Common myeloid progenitor, CD34-positive (primary cell): ENCODE results near the gene TMEM117.

ENCODE experiments used
- CTCF ChIA-PET: fragments of 350-600 bp; sonication (Branson Sonifier 250); formaldehyde crosslinking; loops from one replicate; lab custom pipeline; 2021; ENCODE audit warnings: antibody characterized with exemption; lab: Charles Lee
- POLR2A ChIA-PET: fragments of 350-600 bp; sonication (Branson Sonifier 250); formaldehyde crosslinking; loops from one replicate; lab custom pipeline; 2021; ENCODE audit warnings: antibody characterized with exemption; lab: Charles Lee
- DNase-seq, 3 donors: peaks; one replicate each; pipeline versions ENCODE4 v3.0.0 to v3.0.0-alpha.2; 2013
- H3K27ac ChIP-seq, 2 experiments: 1 replicate in 1 of 2; 2 replicates in 1 of 2; pipeline ENCODE4 v1.7.0; 2013; ENCODE audit warnings: inconsistent platforms in 2 of 2, low read length in 2 of 2, mild to moderate bottlenecking in 2 of 2, low read depth in 1 of 2, moderate library complexity in 1 of 2; ENCODE audit not compliant: severe bottlenecking in 2 of 2, insufficient read depth in 1 of 2, poor library complexity in 1 of 2
- H3K27me3 ChIP-seq, 5 experiments: replicated peaks in 2 of 5; 1 replicate in 3 of 5; 2 replicates in 2 of 5; pipeline versions ENCODE4 v1.6.1 to v1.7.0; 2013; ENCODE audit warnings: low read length in 4 of 5, mild to moderate bottlenecking in 2 of 5, moderate library complexity in 2 of 5, inconsistent platforms in 1 of 5; ENCODE audit not compliant: insufficient read depth in 5 of 5, control insufficient read depth in 4 of 5
- H3K36me3 ChIP-seq, 4 experiments: 1 replicate in 2 of 4; 2 replicates in 2 of 4; pipeline versions ENCODE4 v1.6.1 to v1.7.0; 2013; ENCODE audit warnings: low read length in 3 of 4, control low read depth in 1 of 4, mild to moderate bottlenecking in 1 of 4; ENCODE audit not compliant: control insufficient read depth in 4 of 4, insufficient read depth in 4 of 4
- H3K4me1 ChIP-seq, 4 experiments: 1 replicate in 3 of 4; 2 replicates in 1 of 4; pipeline versions ENCODE4 v1.6.1 to v1.7.1; 2013; ENCODE audit warnings: low read length in 3 of 4, mild to moderate bottlenecking in 3 of 4, control low read depth in 1 of 4, inconsistent platforms in 1 of 4, moderate library complexity in 1 of 4; ENCODE audit not compliant: control insufficient read depth in 4 of 4, insufficient read depth in 4 of 4; ENCODE audit errors: control extremely low read depth in 1 of 4
- H3K4me3 ChIP-seq, 7 experiments: 1 replicate in 4 of 7; 2 replicates in 3 of 7; pipeline versions ENCODE4 v1.5.1 to v1.7.0; 2013; ENCODE audit warnings: mild to moderate bottlenecking in 7 of 7, low read length in 6 of 7, moderate library complexity in 6 of 7, inconsistent platforms in 2 of 7, low read depth in 2 of 7, control low read depth in 1 of 7; ENCODE audit not compliant: insufficient read depth in 4 of 7, control insufficient read depth in 1 of 7; ENCODE audit errors: extremely low read depth in 1 of 7
- H3K9me3 ChIP-seq, 5 experiments: 1 replicate in 4 of 5; 2 replicates in 1 of 5; pipeline versions ENCODE4 v1.6.1 to v1.7.1; 2013; ENCODE audit warnings: low read length in 4 of 5, mild to moderate bottlenecking in 2 of 5, inconsistent platforms in 1 of 5, low read depth in 1 of 5, moderate library complexity in 1 of 5; ENCODE audit not compliant: control insufficient read depth in 4 of 5, insufficient read depth in 2 of 5; ENCODE audit errors: control extremely low read depth in 1 of 5
- WGBS: methylation state at CpG from one replicate; pipeline ENCODE4 v1.1.5; 2013; ENCODE audit not compliant: insufficient coverage; 5-methylcytosine and 5-hydroxymethylcytosine counted together

TMEM117 gene

DNA sequence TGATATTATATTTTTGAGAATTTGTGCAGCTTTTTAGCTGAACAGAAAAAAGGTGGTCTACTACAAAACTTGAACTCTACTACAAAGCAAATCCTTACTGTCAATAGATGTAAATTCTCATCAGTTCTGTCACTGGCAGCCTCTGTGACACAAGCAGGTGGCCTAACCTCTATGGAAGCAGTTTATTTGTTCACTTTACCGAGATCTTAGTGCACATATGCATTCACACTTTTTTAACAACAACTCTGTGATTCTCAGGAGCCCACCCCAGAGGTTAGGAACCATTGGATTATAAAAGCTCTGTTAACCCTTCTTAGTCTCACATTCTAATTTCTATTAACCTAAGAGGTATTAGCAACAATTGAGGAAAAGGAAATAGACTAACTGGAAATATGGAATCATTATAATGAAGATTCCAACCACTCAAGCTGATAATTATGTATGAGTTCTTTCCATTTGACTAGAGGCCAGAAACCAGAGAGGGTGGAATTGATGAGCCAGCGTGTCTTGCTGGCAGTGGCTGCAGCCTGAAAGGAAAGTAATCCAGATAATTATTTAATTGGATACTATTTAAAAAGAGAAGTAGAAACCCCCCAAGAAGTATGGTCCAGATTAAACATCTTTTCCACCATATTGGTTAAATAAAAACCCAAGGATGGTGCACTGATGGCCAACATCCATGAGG is 451.1 kb downstream of the TMEM117 start:
- CTCF ChIA-PET = no interaction called here
- POLR2A ChIA-PET = no interaction called here

DNA sequence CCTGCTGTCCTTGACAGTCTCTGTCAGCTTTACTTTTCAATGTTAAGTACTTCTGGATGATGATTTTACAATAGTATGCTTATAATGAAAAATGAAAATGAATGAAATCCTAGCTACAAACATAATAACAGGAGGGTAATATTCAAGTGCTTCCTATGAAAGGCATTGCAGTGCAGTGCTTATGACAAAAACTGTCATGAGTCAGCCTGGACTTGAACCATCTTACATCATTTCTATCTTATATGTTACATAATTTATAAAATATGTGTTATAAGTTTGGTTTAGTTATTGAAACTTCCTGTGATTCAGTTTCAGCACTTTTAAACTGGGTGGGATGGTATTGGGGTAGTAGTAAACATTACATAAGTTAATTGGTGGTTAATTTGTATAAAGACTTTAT is 451.7 kb downstream of the TMEM117 start:
- Histone ChIP-seq H3K27ac (no peak overlapping the region), H3K4me3 (no peak overlapping the region), H3K4me1 (peaks cover 0 to 11% (median 7%) of the 10 kb centered on the region in 4 experiments), H3K36me3 (no peaks in the 10 kb centered on the region), H3K27me3 (peaks cover 0 to 31% (median 4%) of the 10 kb centered on the region in 5 experiments), H3K9me3 (peaks cover 0 to 13% (median 0%) of the 10 kb centered on the region in 5 experiments)
- ChIA-PET POLR2A (no interaction called here), CTCF (no interaction called here)
- DNase-seq = no peak

More for the DNA sequence above, 451.1 kb downstream of the TMEM117 start:
- Histone ChIP-seq H3K4me1 (peaks cover 0 to 11% (median 7%) of the 10 kb centered on the region in 4 experiments), H3K36me3 (no peaks in the 10 kb centered on the region), H3K27me3 (peaks cover 0 to 37% (median 4%) of the 10 kb centered on the region in 5 experiments), H3K4me3 (no peak overlapping the region), H3K9me3 (peaks cover 0 to 13% (median 0%) of the 10 kb centered on the region in 5 experiments), H3K27ac (no peak overlapping the region)
- DNase-seq = no peak
- WGBS = no CpG with 5 or more reads among the region's 2 CpGs

DNA sequence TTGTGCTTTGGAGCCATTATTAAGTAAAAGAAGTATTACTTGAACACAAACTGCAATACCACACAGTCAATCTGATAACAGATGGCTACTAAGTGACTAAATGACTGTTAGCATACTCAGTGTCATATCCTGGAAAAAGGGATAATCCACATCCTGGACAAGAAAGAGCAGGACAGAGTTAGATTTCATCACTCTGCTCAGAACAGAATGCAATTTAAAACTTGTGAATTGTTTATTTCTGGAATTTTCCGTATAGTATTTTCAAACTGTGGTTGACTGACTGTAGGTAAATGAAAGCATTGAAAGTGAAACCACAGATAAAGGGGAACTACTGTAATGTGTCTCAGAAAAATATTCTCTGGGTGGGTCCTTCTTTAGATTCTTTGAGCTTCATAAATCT is 458.8 kb downstream of the TMEM117 start:
- no CpG with 5 or more reads among the region's 1 CpG for WGBS
- POLR2A ChIA-PET = no interaction called here
- CTCF ChIA-PET = no interaction called here

DNA sequence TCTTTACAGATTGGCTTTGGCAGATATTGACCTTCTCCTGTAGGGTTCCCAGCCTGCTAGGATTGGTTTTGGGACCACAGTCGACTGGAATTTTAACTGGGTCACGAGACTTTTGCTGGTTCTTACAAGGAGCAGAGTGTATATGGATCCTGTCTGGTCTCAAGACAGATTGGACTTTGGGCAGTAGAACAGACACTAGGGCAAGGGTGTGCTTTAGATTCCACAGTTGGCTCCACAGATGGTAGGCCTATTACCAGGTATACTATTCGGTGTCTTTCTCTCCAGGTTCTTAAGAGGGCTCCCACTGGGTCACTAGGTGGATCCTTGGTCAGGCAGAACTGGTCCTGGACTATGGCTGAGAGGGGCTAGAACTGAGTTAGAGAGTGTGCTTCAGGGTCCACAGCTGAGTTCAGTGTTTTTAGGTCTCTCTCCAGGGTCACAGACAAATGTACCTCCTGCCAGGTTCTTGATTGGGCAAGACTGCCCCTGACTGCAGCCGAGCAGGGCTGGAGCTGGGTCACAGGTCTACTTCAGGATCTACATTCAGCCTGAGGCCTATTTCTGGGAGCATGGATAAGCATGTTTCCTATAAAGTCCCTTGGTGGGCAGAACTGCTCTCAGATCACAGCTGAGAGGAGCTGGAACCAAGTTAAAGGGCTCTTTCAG is 460.2 kb downstream of the TMEM117 start:
- WGBS = 97% methylated on average over 4 of the region's 4 CpGs
- POLR2A ChIA-PET = no interaction called here
- Histone ChIP-seq H3K4me3 (no peak overlapping the region), H3K9me3 (peaks cover 0 to 35% (median 4%) of the 10 kb centered on the region in 5 experiments), H3K27me3 (no peaks in the 10 kb centered on the region), H3K36me3 (no peaks in the 10 kb centered on the region), H3K27ac (no peak overlapping the region), H3K4me1 (no peaks in the 10 kb centered on the region)
- no peak for DNase-seq
- CTCF ChIA-PET = no interaction called here

More for the DNA sequence above, 458.8 kb downstream of the TMEM117 start:
- peaks cover 0 to 10% (median 0%) of the 10 kb centered on the region in 5 experiments for H3K27me3 ChIP-seq
- no peaks in the 10 kb centered on the region for H3K4me1 ChIP-seq
- H3K36me3 ChIP-seq = no peaks in the 10 kb centered on the region
- peaks cover 0 to 41% (median 4%) of the 10 kb centered on the region in 5 experiments for H3K9me3 ChIP-seq
- H3K27ac ChIP-seq = no peak overlapping the region
- no peak overlapping the region for H3K4me3 ChIP-seq
- peak in 2 of 3 donors; percentile 8 to 10 for DNase-seq

DNA sequence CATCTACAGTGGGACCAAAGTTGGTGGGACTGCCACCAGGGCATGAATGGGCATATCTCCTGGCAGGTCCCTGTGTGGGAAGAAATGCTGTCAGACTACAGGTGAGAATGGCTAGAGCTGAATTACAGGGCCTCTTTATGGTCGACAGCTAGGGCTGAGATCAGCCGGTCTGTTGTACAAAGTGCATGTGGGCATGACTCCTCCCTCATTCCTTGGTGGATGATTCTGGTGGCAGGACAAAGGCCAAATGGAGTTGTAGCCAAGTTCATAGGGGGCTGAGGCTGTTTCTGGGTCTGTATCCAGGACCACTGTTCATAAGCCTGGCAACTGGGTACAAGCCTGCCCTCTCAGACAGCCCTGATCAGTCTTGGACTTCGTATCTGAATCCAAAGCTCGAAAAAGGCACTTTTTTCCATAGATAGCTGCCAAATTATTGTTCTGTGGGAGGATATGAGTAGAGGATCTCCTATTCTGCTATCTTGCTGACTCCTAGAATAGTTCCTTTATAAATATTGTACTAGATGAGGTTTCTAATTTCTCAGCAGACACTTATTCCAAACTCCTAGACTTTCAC is 460.8 kb downstream of the TMEM117 start:
- no peak overlapping the region for H3K27ac ChIP-seq
- WGBS = 100% methylated on average over 3 of the region's 4 CpGs
- CTCF ChIA-PET = no interaction called here
- H3K4me3 ChIP-seq = no peak overlapping the region
- no peaks in the 10 kb centered on the region for H3K4me1 ChIP-seq
- peaks cover 0 to 31% (median 4%) of the 10 kb centered on the region in 5 experiments for H3K9me3 ChIP-seq
- no peaks in the 10 kb centered on the region for H3K36me3 ChIP-seq
- POLR2A ChIA-PET = no interaction called here
- no peaks in the 10 kb centered on the region for H3K27me3 ChIP-seq
- no peak for DNase-seq

DNA sequence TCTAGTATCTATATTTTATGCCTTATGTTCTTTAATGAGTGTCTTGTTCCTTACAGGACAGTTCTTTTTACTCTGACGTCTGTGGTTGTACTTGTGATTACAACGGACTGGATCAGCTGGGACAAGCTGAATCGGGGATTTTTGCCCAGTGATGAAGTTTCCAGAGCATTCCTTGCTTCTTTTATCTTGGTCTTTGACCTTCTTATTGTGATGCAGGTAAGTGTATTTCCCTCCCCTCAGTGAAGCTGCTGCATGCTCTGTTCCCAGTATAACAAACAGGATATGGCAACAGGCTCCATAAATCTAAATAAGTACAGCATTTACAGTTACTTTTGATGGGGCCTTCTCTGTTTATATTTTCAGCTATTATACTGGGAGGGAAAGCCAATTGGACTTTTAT is 463.6 kb downstream of the TMEM117 start:
- POLR2A ChIA-PET = no interaction called here
- no peak for DNase-seq
- Histone ChIP-seq H3K27ac (no peak overlapping the region), H3K4me3 (no peak overlapping the region), H3K36me3 (peaks cover 0 to 2% (median 0%) of the 10 kb centered on the region in 4 experiments), H3K4me1 (no peaks in the 10 kb centered on the region), H3K9me3 (peaks cover 0 to 22% (median 4%) of the 10 kb centered on the region in 5 experiments), H3K27me3 (no peaks in the 10 kb centered on the region)
- WGBS = 100% methylated on average over 1 of the region's 3 CpGs
- CTCF ChIA-PET = no interaction called here
